Sigmoid colon (tissue), 4 donors: ENCODE results near the gene FITM1.

ENCODE experiments used
- EP300 ChIP-seq, 4 donors: sonication (generic); formaldehyde crosslinking; IDR thresholded peaks; one replicate each; pipeline ENCODE4 v1.6.1; 2017; ENCODE audit warnings: antibody characterized with exemption in 4 of 4
- POLR2A ChIP-seq, 2 donors: fragments of 450-650 bp; IDR thresholded peaks; one replicate each; pipeline ENCODE4 v1.6.1; 2016; ENCODE audit warnings: antibody characterized with exemption in 2 of 2, mild to moderate bottlenecking in 2 of 2, moderate library complexity in 2 of 2
- POLR2AphosphoS5 ChIP-seq, 4 donors: sonication (generic); formaldehyde crosslinking; IDR thresholded peaks; one replicate each; pipeline ENCODE4 v1.6.1; 2017; ENCODE audit warnings: antibody characterized with exemption in 4 of 4
- TF ChIP-seq, protein P1 (sequence below), 4 experiments: fragments of 450-650 bp in 3 of 4; fragments of 200-600 bp in 1 of 4; IDR thresholded peaks; one replicate each; pipeline ENCODE4 v1.5.1; 2016 to 2019; ENCODE audit warnings: antibody characterized with exemption in 4 of 4, mild to moderate bottlenecking in 3 of 4, moderate library complexity in 2 of 4

GRCh38 chr14:24106672-24107271 lies 23.7 kb upstream of the FITM1 start:
- TF ChIP-seq POLR2AphosphoS5 (IDR thresholded peaks at IDR 0.05) (no peak), POLR2A (IDR thresholded peaks at IDR 0.05) (no peak), EP300 (IDR thresholded peaks at IDR 0.05) (no peak)
- TF ChIP-seq, protein P1, sequence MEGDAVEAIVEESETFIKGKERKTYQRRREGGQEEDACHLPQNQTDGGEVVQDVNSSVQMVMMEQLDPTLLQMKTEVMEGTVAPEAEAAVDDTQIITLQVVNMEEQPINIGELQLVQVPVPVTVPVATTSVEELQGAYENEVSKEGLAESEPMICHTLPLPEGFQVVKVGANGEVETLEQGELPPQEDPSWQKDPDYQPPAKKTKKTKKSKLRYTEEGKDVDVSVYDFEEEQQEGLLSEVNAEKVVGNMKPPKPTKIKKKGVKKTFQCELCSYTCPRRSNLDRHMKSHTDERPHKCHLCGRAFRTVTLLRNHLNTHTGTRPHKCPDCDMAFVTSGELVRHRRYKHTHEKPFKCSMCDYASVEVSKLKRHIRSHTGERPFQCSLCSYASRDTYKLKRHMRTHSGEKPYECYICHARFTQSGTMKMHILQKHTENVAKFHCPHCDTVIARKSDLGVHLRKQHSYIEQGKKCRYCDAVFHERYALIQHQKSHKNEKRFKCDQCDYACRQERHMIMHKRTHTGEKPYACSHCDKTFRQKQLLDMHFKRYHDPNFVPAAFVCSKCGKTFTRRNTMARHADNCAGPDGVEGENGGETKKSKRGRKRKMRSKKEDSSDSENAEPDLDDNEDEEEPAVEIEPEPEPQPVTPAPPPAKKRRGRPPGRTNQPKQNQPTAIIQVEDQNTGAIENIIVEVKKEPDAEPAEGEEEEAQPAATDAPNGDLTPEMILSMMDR (IDR thresholded peaks at IDR 0.05) = no peak
